GM12801 (cell line): ENCODE measurements around the gene ST3GAL6.

Experiments used
- CTCF ChIP-seq: IDR thresholded peaks from one replicate; pipeline ENCODE4 v1.5.1; 2011; ENCODE audit warnings: control low read depth; ENCODE audit not compliant: insufficient read length; ENCODE audit errors: extremely low read depth

The ST3GAL6 gene

GRCh38 chr3:98733053-98733811 is 29.9 kb upstream of the ST3GAL6 start:
- TF ChIP-seq CTCF, result no peak

- no peak for TF ChIP-seq CTCF
Measured at GRCh38 chr3:98733812-98734281, 29.3 kb upstream of the ST3GAL6 start.

- no peak for TF ChIP-seq CTCF
Measured at GRCh38 chr3:98734306-98734705, 28.8 kb upstream of the ST3GAL6 start.

GRCh38 chr3:98734735-98735134 is 28.4 kb upstream of the ST3GAL6 start:
- TF ChIP-seq CTCF, result no peak

GRCh38 chr3:98735296-98735695 is 27.8 kb upstream of the ST3GAL6 start:
- no peak for TF ChIP-seq CTCF

GRCh38 chr3:98735761-98736269 is 27.3 kb upstream of the ST3GAL6 start:
- no peak for TF ChIP-seq CTCF

- no peak for TF ChIP-seq CTCF
Measured at GRCh38 chr3:98737301-98737700, 25.8 kb upstream of the ST3GAL6 start.
